GM21786 (cell line): ENCODE measurements around the gene ETAA1.

ENCODE experiments used
- ATAC-seq: cut with Tn5 transposase; IDR thresholded peaks from one replicate; pipeline ENCODE4 v1.9.1; 2021; ENCODE audit not compliant: unreplicated experiment

Gene ETAA1

DNA sequence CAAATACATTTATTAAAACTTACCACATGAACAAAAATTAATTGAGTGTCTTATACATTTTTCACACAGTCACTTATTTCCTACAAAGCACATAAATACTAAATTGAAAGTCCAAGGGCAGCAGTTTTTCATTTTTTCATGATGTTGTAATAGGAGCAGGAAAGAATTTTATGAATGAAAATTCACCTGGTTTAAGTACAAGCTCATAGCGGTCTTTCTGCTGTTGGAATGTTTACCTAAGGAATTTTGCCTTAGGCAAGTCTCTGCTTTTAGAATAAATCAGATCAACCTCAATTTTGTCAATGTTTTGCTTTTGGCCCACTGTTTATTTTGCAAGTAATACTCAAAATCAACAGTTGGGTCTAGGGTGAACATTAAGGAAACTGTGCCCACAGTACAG lies 40.0 kb downstream of the ETAA1 start:
- ATAC-seq: no peak

DNA sequence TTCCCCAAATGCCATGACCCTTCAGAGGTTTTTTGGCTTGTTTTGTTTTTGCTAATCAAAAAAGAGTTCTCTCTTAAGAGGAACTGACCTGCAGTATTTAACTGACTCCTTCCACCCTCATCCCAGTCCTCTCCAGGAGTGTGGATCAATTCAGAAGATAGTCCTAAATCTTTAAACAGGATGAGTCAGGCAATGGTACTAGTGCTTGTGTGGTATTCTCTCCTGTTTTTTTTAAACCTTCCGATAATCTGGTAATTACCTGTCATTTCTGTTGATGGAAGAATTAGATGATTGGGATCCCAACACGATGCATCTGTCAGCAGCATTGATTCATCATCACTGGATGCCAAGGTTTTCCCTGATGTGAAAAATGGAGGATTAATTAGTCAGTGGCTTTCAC lies 41.2 kb downstream of the ETAA1 start:
- ATAC-seq: no peak

DNA sequence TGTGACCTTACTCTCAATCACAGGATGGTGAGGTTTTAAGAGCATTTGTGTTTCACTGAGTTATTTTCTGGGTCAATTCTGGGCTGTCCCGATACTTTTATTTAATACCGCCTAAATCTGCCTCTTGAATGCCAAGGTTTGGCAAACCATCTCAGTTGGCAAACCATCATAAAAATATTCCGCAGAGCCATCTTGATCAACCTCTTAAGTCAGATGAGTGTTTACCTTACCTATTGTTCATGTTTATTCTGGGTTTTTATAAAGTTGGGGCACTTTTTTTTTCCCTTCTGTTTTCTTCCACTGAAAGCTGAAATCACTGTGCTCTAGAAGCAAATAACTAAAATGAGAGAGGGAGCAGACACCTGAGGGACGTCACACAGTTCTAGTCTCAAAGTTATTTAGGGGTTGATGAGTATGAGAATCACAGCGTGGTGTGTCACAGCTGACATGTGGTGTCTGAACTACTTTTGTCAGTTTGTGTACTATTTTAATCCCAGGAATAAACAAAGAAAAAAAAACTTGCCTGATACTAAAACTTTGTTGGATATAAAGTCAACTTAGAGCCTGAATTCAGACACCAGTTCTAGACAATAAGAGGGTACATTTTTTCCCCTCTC lies 48.6 kb downstream of the ETAA1 start:
- ATAC-seq: no peak

DNA sequence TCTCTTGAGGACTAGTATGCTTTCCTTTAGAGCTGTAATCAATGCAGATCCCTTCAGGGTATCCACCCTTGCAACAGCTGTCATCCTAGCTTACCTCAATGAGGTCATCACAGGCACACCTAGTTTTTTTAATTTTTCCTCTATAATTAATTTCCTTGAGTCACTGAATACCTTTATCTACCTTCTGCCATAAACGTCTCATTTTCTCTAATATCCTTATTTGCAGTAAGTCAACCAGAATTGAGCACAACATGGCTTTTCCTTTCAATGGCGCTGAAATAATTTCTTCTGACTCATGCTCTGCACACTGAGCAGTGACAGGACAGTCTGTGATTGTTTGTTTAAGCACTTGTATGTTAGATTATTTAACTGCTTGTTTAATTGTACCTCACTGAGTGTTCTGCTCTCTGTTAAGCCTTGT lies 49.4 kb downstream of the ETAA1 start:
- ATAC-seq: no peak

DNA sequence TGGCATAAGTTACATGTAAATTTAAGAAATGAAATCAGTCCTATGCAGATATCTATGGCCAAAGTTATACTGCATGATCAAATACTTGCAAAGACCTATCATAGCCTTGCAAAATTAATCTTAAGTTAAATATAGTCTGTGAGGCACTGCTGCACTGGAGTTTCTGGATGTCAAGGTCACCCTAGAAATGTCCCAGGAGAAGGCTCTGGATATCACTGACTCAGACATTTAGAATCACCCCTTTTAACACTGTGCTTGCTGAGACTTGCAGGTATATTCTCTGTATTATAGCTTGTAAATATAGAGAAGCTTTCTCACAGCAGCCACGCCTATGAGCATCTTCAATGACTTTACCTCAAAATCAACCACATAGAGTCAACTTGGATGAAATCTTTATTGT lies 51.5 kb downstream of the ETAA1 start:
- ATAC-seq: no peak

DNA sequence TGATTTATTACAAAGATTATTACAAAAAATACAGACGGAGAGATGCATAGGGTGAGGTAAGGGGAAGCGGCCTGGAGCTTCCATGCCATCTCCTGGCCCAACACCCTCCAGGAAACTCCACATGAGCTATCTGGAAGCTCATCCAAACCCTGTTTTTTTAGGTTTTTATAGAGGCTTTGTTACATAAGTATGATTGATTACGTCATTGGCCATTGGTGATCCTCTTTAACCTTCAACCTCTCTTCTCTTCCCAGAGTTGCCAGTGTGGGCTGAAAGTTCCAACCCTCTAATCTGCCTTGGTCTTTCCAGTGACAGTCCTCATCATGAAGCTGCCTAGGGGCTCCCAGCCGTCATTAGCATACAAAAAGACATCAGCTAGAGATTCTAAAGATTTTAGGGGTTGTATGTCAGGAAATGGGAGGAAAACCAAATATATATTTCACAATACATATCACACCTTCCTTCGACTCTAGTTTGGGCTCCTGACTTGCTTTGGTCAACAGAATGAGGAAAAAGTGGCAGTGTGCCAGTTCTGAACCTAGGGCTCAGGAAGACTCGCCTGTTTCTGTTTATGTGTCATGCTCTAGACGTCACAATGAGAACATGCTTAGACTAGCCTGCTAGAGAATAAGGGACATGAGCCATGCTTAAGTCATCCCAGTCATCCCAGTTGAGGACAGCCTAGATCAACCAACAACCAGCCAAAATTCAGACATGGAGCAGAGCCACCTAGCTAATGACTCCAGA lies 54.1 kb downstream of the ETAA1 start:
- ATAC-seq: no peak

DNA sequence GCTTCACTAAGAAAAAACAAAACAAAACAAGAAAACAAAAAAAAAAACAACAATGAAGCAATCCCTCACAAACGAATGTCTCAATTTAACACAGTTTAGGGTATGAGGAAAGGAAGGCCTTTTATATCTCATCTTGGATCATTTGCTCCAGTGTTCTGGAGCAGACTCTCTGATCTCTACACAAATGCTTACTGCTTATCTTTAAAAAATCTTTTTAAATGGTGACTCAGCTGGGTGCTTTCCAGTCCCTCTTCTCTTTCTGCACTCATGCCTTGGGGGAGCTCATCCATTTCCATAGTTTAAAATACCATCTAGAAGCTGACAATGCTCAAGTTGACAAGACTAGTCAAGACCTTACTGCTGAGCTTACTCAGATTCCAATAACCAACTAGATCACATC lies 56.2 kb downstream of the ETAA1 start:
- ATAC-seq: no peak

DNA sequence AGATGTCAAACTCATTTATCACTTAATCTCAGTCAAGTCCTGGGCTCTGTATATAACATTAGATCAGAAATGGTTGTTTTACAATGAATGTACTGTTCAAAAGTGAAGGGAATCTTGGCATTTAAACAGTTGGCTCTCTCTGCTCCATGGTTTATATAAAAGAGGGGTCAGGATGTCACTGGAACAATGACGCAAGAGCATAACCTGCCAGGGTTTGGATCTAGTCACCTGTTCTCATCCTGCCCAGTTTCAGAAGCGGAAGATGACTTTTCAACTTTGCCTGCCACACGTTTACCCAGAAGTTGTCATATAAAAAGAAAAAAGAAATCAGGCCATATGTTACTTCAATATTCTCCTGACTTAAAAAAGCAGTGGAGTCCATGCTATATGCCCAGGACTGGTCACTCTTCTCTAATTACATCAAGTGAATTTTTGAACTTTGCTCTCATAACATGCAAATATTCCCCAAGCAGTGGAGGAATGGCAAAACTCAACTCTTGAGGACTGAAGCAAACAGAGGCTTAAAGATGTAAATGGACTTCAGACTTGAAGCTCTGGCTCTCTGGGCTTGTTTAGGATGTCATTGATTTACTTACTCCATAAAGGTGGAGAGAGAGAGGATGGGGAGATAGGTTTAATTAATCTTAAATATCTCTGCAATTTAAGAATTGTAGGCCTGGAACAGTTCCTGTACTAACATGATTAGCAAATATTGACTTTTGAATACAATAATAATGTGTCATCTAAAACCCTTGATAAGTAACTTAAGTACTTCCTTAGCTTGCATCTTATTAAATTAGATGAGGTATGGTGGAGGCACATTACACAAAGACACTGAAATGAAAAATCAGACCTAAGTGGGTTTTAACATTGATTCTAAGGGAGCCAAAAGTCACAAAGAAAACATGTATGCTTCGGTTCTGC lies 58.3 kb downstream of the ETAA1 start:
- ATAC-seq: no peak

DNA sequence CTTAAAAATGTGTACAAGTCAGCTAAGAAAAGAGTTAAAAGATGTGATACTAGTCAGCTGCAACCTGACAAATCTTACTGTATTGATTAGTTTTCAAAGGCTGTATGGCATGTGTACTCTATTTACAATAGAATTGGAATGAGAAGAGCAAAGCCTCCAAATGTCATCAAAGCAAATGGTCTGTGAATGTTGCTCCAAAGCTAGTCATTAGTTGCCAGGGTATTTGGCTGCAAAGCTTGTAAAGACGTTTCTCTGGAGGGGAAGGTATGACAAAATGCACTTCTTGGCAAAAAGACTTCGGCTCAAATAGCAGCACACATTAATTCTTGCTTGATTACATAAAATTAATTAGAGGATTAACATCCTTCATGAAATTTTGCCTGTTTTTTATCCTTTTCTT lies 59.3 kb downstream of the ETAA1 start:
- ATAC-seq: no peak

DNA sequence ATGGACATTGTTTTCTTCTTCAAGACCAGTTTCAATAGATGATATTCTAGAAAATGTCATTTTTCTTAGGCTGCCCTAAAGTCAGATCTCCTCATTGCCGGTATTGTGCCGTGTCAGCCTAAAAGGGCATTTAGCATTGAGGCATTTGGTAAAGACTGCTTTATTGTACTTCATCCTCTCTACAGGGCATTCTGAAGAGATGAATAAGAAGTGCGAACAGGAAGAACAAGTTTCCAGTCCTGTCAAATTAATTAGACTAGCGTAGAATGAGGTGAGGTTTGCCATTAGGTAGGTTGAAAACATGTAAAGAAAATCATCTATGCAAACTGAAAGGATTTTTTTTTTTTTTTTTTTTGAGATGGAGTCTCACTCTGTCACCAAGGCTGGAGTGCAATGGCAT lies 60.6 kb downstream of the ETAA1 start:
- no peak for ATAC-seq

DNA sequence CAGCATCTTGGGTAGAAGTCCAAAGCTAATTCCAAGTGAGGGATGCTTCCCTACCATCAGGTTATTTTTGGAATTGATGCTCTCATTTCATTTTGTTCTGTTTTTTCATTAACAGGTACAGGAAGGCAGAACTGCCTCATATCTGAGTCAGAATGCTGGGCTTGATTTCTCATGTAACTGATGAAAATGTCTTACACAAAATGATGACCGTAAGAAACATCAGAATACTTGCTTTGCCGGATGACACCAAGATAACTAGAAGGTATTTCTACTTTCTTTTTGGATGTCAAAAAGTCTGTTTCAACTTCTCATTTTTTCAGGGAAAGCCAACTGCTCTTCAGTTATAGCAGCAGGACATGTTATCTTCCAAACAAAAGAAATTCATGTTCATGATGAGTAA lies 62.6 kb downstream of the ETAA1 start:
- no peak for ATAC-seq
